ENCODE measurements around the gene LLCFC1. TPM values are rescaled to one million over a fixed set of nuclear protein-coding genes. Genes with fewer than 3 reads are reported as not detected.
"Not testable (repeated sequence)": the region's sequence is repeated elsewhere in the genome, so short reads cannot be mapped to it uniquely, and the experiment has no call there.

Gene LLCFC1
- total RNA-seq, 1 donor from 2014 or later = not detected

DNA sequence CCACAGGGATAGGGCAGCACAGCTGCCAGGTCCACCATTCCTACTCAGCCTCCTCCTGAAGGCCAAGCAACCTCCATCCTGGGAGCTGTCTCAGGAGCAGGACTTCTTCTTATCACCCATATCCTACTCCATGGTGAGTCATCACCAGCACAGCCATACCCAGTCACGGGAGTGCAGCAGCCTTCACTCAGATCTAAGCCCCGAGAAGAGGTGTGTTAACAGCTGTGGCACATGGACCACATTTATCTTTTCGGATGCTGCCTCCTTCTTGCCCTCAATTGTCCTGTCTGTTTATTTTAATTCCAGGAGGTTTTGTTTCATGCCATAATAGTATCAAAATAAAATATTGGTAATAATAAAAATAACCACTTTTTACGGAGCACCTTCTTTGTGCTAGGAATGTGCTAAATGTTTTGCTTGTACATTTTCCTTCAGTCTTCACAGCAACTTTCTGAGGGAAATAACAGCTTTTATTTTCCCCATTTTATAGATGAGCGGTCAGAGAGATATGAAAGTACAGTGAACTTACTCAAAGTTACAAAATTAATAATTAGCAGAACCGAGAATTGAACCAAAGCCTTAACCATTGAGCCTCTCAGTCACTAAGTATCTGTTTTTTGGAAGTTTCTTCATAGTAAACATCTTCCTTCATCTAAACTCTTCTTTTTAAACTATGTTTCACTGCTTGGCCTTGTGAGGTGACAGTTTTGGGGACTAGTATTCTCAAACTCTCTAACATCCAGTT lies 25.4 kb downstream of the LLCFC1 start:
- H3K27me3 Mint-ChIP-seq (ENCODE audit: low read depth) = no peaks in the 10 kb centered on the region
- no peak overlapping the region for H3K4me3 Mint-ChIP-seq (ENCODE audit: unreplicated experiment)
- no peaks in the 10 kb centered on the region for H3K4me1 Mint-ChIP-seq (ENCODE audit: low read depth)
- H3K9me3 Mint-ChIP-seq (ENCODE audit: low read depth) = no peaks in the 10 kb centered on the region
- no peak for DNase-seq (ENCODE audit: low spot score)
- H3K27ac Mint-ChIP-seq (ENCODE audit: unreplicated experiment) = no peak overlapping the region
- H3K36me3 Mint-ChIP-seq (ENCODE audit: low read depth) = no peaks in the 10 kb centered on the region
- TF ChIP-seq, protein P1, sequence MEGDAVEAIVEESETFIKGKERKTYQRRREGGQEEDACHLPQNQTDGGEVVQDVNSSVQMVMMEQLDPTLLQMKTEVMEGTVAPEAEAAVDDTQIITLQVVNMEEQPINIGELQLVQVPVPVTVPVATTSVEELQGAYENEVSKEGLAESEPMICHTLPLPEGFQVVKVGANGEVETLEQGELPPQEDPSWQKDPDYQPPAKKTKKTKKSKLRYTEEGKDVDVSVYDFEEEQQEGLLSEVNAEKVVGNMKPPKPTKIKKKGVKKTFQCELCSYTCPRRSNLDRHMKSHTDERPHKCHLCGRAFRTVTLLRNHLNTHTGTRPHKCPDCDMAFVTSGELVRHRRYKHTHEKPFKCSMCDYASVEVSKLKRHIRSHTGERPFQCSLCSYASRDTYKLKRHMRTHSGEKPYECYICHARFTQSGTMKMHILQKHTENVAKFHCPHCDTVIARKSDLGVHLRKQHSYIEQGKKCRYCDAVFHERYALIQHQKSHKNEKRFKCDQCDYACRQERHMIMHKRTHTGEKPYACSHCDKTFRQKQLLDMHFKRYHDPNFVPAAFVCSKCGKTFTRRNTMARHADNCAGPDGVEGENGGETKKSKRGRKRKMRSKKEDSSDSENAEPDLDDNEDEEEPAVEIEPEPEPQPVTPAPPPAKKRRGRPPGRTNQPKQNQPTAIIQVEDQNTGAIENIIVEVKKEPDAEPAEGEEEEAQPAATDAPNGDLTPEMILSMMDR (IDR thresholded peaks at IDR 0.05) = no peak

DNA sequence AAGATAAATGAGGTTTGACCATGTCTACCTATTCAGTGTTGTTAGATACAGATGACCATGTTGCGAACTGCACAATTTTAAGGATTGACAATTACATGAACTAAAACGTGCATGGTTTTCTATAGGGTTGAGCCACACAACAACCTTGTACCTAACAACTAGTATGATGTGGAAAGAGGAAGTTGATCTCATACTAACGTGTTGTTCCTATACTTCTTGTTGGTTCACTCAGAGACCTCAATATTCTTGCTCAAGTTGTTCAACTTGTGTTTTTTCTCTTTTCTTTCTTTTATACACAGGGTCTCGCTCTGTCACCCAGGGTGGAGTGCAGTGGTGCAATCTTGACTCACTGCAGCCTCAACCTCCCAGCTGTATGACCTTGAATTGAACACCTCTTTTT lies 28.9 kb downstream of the LLCFC1 start:
- peaks cover 3% of the 10 kb centered on the region for H3K9me3 Mint-ChIP-seq (ENCODE audit: low read depth)
- DNase-seq (ENCODE audit: low spot score) = no peak
- no peaks in the 10 kb centered on the region for H3K27me3 Mint-ChIP-seq (ENCODE audit: low read depth)
- TF ChIP-seq, protein P1 (IDR thresholded peaks at IDR 0.05) = no peak
- H3K4me1 Mint-ChIP-seq (ENCODE audit: low read depth) = no peaks in the 10 kb centered on the region
- no peak overlapping the region for H3K4me3 Mint-ChIP-seq (ENCODE audit: unreplicated experiment)
- no peak overlapping the region for H3K27ac Mint-ChIP-seq (ENCODE audit: unreplicated experiment)
- no peaks in the 10 kb centered on the region for H3K36me3 Mint-ChIP-seq (ENCODE audit: low read depth)

DNA sequence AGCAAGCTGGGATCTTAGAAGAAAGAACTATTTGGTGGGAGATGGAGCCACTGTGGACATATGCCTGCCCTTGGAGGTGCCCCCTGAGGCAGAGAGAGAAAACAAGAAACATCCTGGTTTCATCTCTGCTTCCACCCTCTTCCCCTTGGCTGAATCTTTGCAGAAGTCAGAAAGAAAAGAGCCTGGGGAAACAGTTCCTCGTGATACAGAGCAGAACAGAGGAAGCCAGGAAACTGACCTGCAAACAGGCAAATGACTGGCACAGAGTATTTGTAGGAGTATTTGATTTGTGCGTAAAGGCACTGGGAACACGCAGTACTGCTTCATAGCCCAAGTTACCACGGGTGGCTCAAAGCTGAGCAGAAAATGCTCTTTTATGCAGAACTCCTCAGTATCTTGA lies 29.9 kb downstream of the LLCFC1 start:
- no peaks in the 10 kb centered on the region for H3K36me3 Mint-ChIP-seq (ENCODE audit: low read depth)
- no peak overlapping the region for H3K27ac Mint-ChIP-seq (ENCODE audit: unreplicated experiment)
- no peaks in the 10 kb centered on the region for H3K27me3 Mint-ChIP-seq (ENCODE audit: low read depth)
- no peak for DNase-seq (ENCODE audit: low spot score)
- H3K4me1 Mint-ChIP-seq (ENCODE audit: low read depth) = no peaks in the 10 kb centered on the region
- no peak overlapping the region for H3K4me3 Mint-ChIP-seq (ENCODE audit: unreplicated experiment)
- H3K9me3 Mint-ChIP-seq (ENCODE audit: low read depth) = peaks cover 10% of the 10 kb centered on the region
- TF ChIP-seq, protein P1 (IDR thresholded peaks at IDR 0.05) = no peak

DNA sequence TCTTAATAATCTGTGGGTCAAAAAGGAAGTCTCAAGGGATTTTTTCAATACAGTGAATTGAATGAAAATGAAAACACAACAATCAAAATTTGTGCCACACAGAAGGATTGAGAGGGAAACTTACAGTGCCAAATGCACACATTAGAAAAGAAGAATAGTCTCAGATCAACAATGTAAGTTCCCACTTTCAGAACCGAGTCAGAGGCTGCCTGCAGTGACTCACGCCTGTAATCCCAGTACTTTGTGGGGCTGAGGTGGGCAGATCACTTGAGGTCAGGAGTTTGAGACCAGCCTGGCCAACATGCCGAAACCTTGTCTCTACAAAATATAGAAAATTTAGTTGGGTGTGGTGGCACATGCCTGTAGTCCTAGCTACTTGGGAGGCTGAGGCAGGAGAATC lies 35.3 kb downstream of the LLCFC1 start:
- Mint-ChIP-seq H3K9me3 (ENCODE audit: low read depth) (peaks cover 28% of the 10 kb centered on the region), H3K27me3 (ENCODE audit: low read depth) (no peaks in the 10 kb centered on the region), H3K4me1 (ENCODE audit: low read depth) (no peaks in the 10 kb centered on the region), H3K27ac (ENCODE audit: unreplicated experiment) (no peak overlapping the region), H3K4me3 (ENCODE audit: unreplicated experiment) (no peak overlapping the region), H3K36me3 (ENCODE audit: low read depth) (no peaks in the 10 kb centered on the region)
- DNase-seq (ENCODE audit: low spot score) = no peak
- TF ChIP-seq, protein P1 (IDR thresholded peaks at IDR 0.05) = no peak

DNA sequence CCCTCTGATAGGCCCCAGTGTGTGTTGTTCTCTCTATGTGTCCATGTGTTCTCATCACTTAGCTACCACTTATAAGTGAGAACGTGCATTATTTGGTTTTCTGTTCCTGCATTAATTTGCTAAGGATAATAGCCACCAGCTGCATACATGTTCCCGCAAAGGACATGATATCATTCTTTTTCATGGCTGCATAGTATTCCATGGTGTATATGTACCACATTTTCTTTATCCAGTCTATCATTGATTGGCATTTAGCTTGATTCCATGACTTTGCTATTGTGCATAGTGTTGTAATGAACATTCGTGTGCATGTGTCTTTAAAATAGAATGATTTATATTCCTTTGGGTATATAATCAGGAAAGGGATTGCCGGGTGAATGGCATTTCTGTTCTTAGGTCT lies 39.1 kb downstream of the LLCFC1 start:
- DNase-seq (ENCODE audit: low spot score); H3K27me3 Mint-ChIP-seq (ENCODE audit: low read depth); H3K27ac Mint-ChIP-seq (ENCODE audit: unreplicated experiment); H3K36me3 Mint-ChIP-seq (ENCODE audit: low read depth); H3K4me1 Mint-ChIP-seq (ENCODE audit: low read depth); H3K4me3 Mint-ChIP-seq (ENCODE audit: unreplicated experiment): not testable (repeated sequence)
- H3K9me3 Mint-ChIP-seq (ENCODE audit: low read depth) = peaks cover 50% of the 10 kb centered on the region

DNA sequence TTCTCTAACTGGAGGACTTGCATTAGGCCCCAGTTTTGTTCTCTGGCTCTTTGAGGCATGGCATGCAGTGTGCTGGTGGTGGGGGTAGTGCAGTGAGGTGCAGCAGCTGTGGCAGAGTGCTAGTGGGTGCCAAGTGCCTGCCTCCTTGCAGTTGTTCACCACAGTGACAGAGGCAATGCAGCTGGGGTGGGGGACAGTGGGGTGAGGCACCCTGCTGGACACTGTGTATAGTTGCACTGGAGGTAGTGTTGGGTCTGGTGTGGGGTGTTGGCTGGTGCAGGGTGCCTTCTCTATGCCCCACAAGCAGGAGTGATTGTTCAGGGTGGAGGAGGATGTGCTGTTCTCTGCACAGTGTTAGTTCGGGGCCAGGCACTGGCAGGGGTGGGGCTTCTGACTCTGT lies 44.5 kb downstream of the LLCFC1 start:
- TF ChIP-seq, protein P1 (IDR thresholded peaks at IDR 0.05) = no peak
- no peak for DNase-seq (ENCODE audit: low spot score)
- Mint-ChIP-seq H3K4me3 (ENCODE audit: unreplicated experiment) (no peak overlapping the region), H3K27ac (ENCODE audit: unreplicated experiment) (no peak overlapping the region), H3K9me3 (ENCODE audit: low read depth) (peaks cover 34% of the 10 kb centered on the region), H3K36me3 (ENCODE audit: low read depth) (no peaks in the 10 kb centered on the region), H3K4me1 (ENCODE audit: low read depth) (no peaks in the 10 kb centered on the region), H3K27me3 (ENCODE audit: low read depth) (no peaks in the 10 kb centered on the region)
